IPS-15b (cell line): Measurements from ENCODE around the gene RBM18.

Experiments used
- H3K27me3 ChIP-seq: one replicate; pipeline ENCODE4 v1.6.1; 2013; ENCODE audit warnings: low read length; ENCODE audit not compliant: control insufficient read depth, insufficient read depth
- H3K36me3 ChIP-seq: one replicate; pipeline ENCODE4 v1.6.1; 2013; ENCODE audit warnings: low read length; ENCODE audit not compliant: control insufficient read depth, insufficient read depth
- H3K4me1 ChIP-seq: one replicate; pipeline ENCODE4 v1.6.1; 2013; ENCODE audit warnings: mild to moderate bottlenecking, low read length; ENCODE audit not compliant: control insufficient read depth, insufficient read depth
- H3K4me3 ChIP-seq: one replicate; pipeline ENCODE4 v1.5.1; 2013; ENCODE audit warnings: low read depth, low read length
- H3K9ac ChIP-seq: one replicate; pipeline ENCODE4 v1.6.1; 2013; ENCODE audit warnings: low read depth, mild to moderate bottlenecking, low read length
- H3K9me3 ChIP-seq: one replicate; pipeline ENCODE4 v1.6.1; 2013; ENCODE audit warnings: mild to moderate bottlenecking, low read length; ENCODE audit not compliant: control insufficient read depth, insufficient read depth

RBM18 gene

GRCh38 chr9:122218935-122219855 lies 45.4 kb downstream of the RBM18 start:
- Histone ChIP-seq H3K36me3 (no peaks in the 10 kb centered on the region), H3K27me3 (peaks cover 99% of the 10 kb centered on the region), H3K9me3 (no peaks in the 10 kb centered on the region), H3K9ac (no peak overlapping the region), H3K4me3 (peak overlapping the region; percentile 43), H3K4me1 (peaks cover 10% of the 10 kb centered on the region)

GRCh38 chr9:122218071-122218934 lies 46.3 kb downstream of the RBM18 start:
- H3K9ac ChIP-seq, result no peak overlapping the region
- peaks cover 10% of the 10 kb centered on the region for H3K4me1 ChIP-seq
- H3K36me3 ChIP-seq, result no peaks in the 10 kb centered on the region
- no peaks in the 10 kb centered on the region for H3K9me3 ChIP-seq
- H3K27me3 ChIP-seq, result peaks cover 94% of the 10 kb centered on the region
- peak overlapping the region; percentile 43 for H3K4me3 ChIP-seq

GRCh38 chr9:122217640-122218039 lies 47.0 kb downstream of the RBM18 start:
- Histone ChIP-seq H3K4me1 (peaks cover 10% of the 10 kb centered on the region), H3K36me3 (no peaks in the 10 kb centered on the region), H3K4me3 (peak overlapping the region; percentile 43), H3K27me3 (peaks cover 94% of the 10 kb centered on the region), H3K9ac (no peak overlapping the region), H3K9me3 (no peaks in the 10 kb centered on the region)

- H3K4me3 ChIP-seq, result peak overlapping the region; percentile 35
- no peaks in the 10 kb centered on the region for H3K9me3 ChIP-seq
- H3K9ac ChIP-seq, result no peak overlapping the region
- H3K4me1 ChIP-seq, result peaks cover 9% of the 10 kb centered on the region
- peaks cover 94% of the 10 kb centered on the region for H3K27me3 ChIP-seq
- H3K36me3 ChIP-seq, result no peaks in the 10 kb centered on the region
These were observed 47.7 kb downstream of the RBM18 start for GRCh38 chr9:122216798-122217418.

GRCh38 chr9:122216138-122216797 lies 48.4 kb downstream of the RBM18 start:
- H3K9ac ChIP-seq, result no peak overlapping the region
- peak overlapping the region; percentile 35 for H3K4me3 ChIP-seq
- no peaks in the 10 kb centered on the region for H3K36me3 ChIP-seq
- peaks cover 8% of the 10 kb centered on the region for H3K4me1 ChIP-seq
- H3K9me3 ChIP-seq, result no peaks in the 10 kb centered on the region
- peaks cover 94% of the 10 kb centered on the region for H3K27me3 ChIP-seq

GRCh38 chr9:122215663-122216062 lies 49.0 kb downstream of the RBM18 start:
- Histone ChIP-seq H3K4me3 (no peak overlapping the region), H3K9ac (no peak overlapping the region), H3K4me1 (peaks cover 5% of the 10 kb centered on the region), H3K27me3 (peaks cover 96% of the 10 kb centered on the region), H3K36me3 (no peaks in the 10 kb centered on the region), H3K9me3 (no peaks in the 10 kb centered on the region)

GRCh38 chr9:122214507-122214906 lies 50.1 kb downstream of the RBM18 start:
- no peaks in the 10 kb centered on the region for H3K4me1 ChIP-seq
- H3K27me3 ChIP-seq, result peaks cover 87% of the 10 kb centered on the region

GRCh38 chr9:122213589-122214413 lies 50.8 kb downstream of the RBM18 start:
- Histone ChIP-seq H3K9ac (no peak overlapping the region), H3K36me3 (no peaks in the 10 kb centered on the region), H3K9me3 (no peaks in the 10 kb centered on the region), H3K4me3 (peak overlapping the region; percentile 62), H3K4me1 (no peaks in the 10 kb centered on the region), H3K27me3 (peaks cover 82% of the 10 kb centered on the region)

More at GRCh38 chr9:122214507-122214906, 50.1 kb downstream of the RBM18 start:
- Histone ChIP-seq H3K9me3 (no peaks in the 10 kb centered on the region), H3K36me3 (no peaks in the 10 kb centered on the region), H3K4me3 (peak overlapping the region; percentile 62), H3K9ac (no peak overlapping the region)

- no peaks in the 10 kb centered on the region for H3K4me1 ChIP-seq
- H3K9me3 ChIP-seq, result no peaks in the 10 kb centered on the region
- no peak overlapping the region for H3K9ac ChIP-seq
- no peaks in the 10 kb centered on the region for H3K36me3 ChIP-seq
- H3K27me3 ChIP-seq, result peaks cover 76% of the 10 kb centered on the region
- peak overlapping the region; percentile 37 for H3K4me3 ChIP-seq
These were observed 51.5 kb downstream of the RBM18 start for GRCh38 chr9:122213102-122213588.

- no peaks in the 10 kb centered on the region for H3K4me1 ChIP-seq
- H3K27me3 ChIP-seq, result peaks cover 72% of the 10 kb centered on the region
- no peak overlapping the region for H3K9ac ChIP-seq
- H3K4me3 ChIP-seq, result no peak overlapping the region
- H3K9me3 ChIP-seq, result no peaks in the 10 kb centered on the region
- no peaks in the 10 kb centered on the region for H3K36me3 ChIP-seq
These were observed 52.1 kb downstream of the RBM18 start for GRCh38 chr9:122212473-122213004.
